ENCODE results near the gene SLC45A1. TPM values are rescaled to one million over a fixed set of nuclear protein-coding genes. Genes with fewer than 3 reads are reported as not detected.
A peak's percentile ranks its signal among the peaks of the same experiment; 100 is the strongest.

The SLC45A1 gene
- total RNA-seq, 2 experiments from 2014 or later: 0.32 to 0.44 TPM

- H3K36me3 Mint-ChIP-seq (ENCODE audit: low read depth): no peaks in the 10 kb centered on the region
- POLR2A ChIA-PET: no interaction called here
- H3K4me3 Mint-ChIP-seq: no peak overlapping the region
- CTCF ChIA-PET: interaction anchor here (1.0 to 1.9 kb wide), 2 partner anchors 8 to 328 kb away, joined by 3 to 6 read pairs; no protein-coding TSS in a partner anchor
- no peak overlapping the region for H3K27ac Mint-ChIP-seq
- no peaks in the 10 kb centered on the region for H3K4me1 Mint-ChIP-seq
- DNase-seq: no peak
- H3K27me3 Mint-ChIP-seq: no peaks in the 10 kb centered on the region
- no peaks in the 10 kb centered on the region for H3K9me3 Mint-ChIP-seq
Measured at GRCh38 chr1:8343464-8344001, 25.6 kb downstream of the SLC45A1 start.

GRCh38 chr1:8344893-8345507, 27.1 kb downstream of the SLC45A1 start:
- ChIA-PET POLR2A (no interaction called here), CTCF (interaction anchor here (1.9 kb wide), 1 partner anchor 330 kb away, joined by 6 read pairs; no protein-coding TSS in a partner anchor)
- H3K27me3 Mint-ChIP-seq: no peaks in the 10 kb centered on the region

GRCh38 chr1:8345621-8346415, 27.9 kb downstream of the SLC45A1 start:
- H3K27me3 Mint-ChIP-seq: no peaks in the 10 kb centered on the region
- H3K9me3 Mint-ChIP-seq: no peaks in the 10 kb centered on the region
- no peaks in the 10 kb centered on the region for H3K36me3 Mint-ChIP-seq (ENCODE audit: low read depth)
- H3K4me1 Mint-ChIP-seq: peaks cover 2% of the 10 kb centered on the region
- ChIA-PET POLR2A (no interaction called here), CTCF (interaction anchor here (1.2 to 1.7 kb wide), 2 partner anchors 315 to 331 kb away, joined by 3 to 7 read pairs; no protein-coding TSS in a partner anchor)
- no peak overlapping the region for H3K27ac Mint-ChIP-seq
- no peak overlapping the region for H3K4me3 Mint-ChIP-seq
- no peak for DNase-seq

More at GRCh38 chr1:8344893-8345507, 27.1 kb downstream of the SLC45A1 start:
- H3K9me3 Mint-ChIP-seq: no peaks in the 10 kb centered on the region
- H3K27ac Mint-ChIP-seq: no peak overlapping the region
- no peaks in the 10 kb centered on the region for H3K36me3 Mint-ChIP-seq (ENCODE audit: low read depth)
- H3K4me1 Mint-ChIP-seq: peaks cover 2% of the 10 kb centered on the region
- DNase-seq: no peak
- no peak overlapping the region for H3K4me3 Mint-ChIP-seq

GRCh38 chr1:8347635-8348034, 29.7 kb downstream of the SLC45A1 start:
- Mint-ChIP-seq H3K27me3 (no peaks in the 10 kb centered on the region), H3K9me3 (no peaks in the 10 kb centered on the region), H3K4me1 (peaks cover 2% of the 10 kb centered on the region), H3K4me3 (no peak overlapping the region), H3K27ac (no peak overlapping the region), H3K36me3 (ENCODE audit: low read depth) (no peaks in the 10 kb centered on the region)
- CTCF ChIA-PET: interaction anchor here (1.7 kb wide), 1 partner anchor 333 kb away, joined by 7 read pairs; no protein-coding TSS in a partner anchor
- no peak for DNase-seq
- POLR2A ChIA-PET: no interaction called here

GRCh38 chr1:8348047-8348776, 30.3 kb downstream of the SLC45A1 start:
- no peak for DNase-seq
- H3K27me3 Mint-ChIP-seq: no peaks in the 10 kb centered on the region
- H3K36me3 Mint-ChIP-seq (ENCODE audit: low read depth): peaks cover 1% of the 10 kb centered on the region
- CTCF ChIA-PET: interaction anchor here (0.6 to 2.9 kb wide), 7 partner anchors 10 to 623 kb away, joined by 3 to 10 read pairs (median 4); no protein-coding TSS in a partner anchor
- peaks cover 2% of the 10 kb centered on the region for H3K4me1 Mint-ChIP-seq
- no peaks in the 10 kb centered on the region for H3K9me3 Mint-ChIP-seq
- POLR2A ChIA-PET: no interaction called here
- no peak overlapping the region for H3K4me3 Mint-ChIP-seq
- no peak overlapping the region for H3K27ac Mint-ChIP-seq

- Mint-ChIP-seq H3K4me3 (no peak overlapping the region), H3K4me1 (peaks cover 2% of the 10 kb centered on the region), H3K27me3 (no peaks in the 10 kb centered on the region), H3K27ac (no peak overlapping the region), H3K9me3 (no peaks in the 10 kb centered on the region), H3K36me3 (ENCODE audit: low read depth) (peaks cover 2% of the 10 kb centered on the region)
- CTCF ChIA-PET: interaction anchor here (0.6 to 2.9 kb wide), 11 partner anchors 10 to 622 kb away, joined by 3 to 10 read pairs (median 4); no protein-coding TSS in a partner anchor
- POLR2A ChIA-PET: no interaction called here
- peak; percentile 73 for DNase-seq
Measured at GRCh38 chr1:8348777-8349472, 31.0 kb downstream of the SLC45A1 start.

- POLR2A ChIA-PET: no interaction called here
- no peaks in the 10 kb centered on the region for H3K27me3 Mint-ChIP-seq
Measured at GRCh38 chr1:8349473-8349865, 31.6 kb downstream of the SLC45A1 start.

GRCh38 chr1:8349961-8350360, 32.0 kb downstream of the SLC45A1 start:
- no peak for DNase-seq
- Mint-ChIP-seq H3K9me3 (no peaks in the 10 kb centered on the region), H3K4me3 (no peak overlapping the region), H3K36me3 (ENCODE audit: low read depth) (peaks cover 6% of the 10 kb centered on the region), H3K4me1 (peaks cover 2% of the 10 kb centered on the region), H3K27me3 (no peaks in the 10 kb centered on the region), H3K27ac (no peak overlapping the region)
- CTCF ChIA-PET: interaction anchor here (0.5 to 2.9 kb wide), 10 partner anchors 9 to 374 kb away, joined by 3 to 10 read pairs (median 4); no protein-coding TSS in a partner anchor
- POLR2A ChIA-PET: interaction anchor here (0.6 kb wide), 1 partner anchor 380 kb away, joined by 4 read pairs; no protein-coding TSS in a partner anchor

More at GRCh38 chr1:8349473-8349865, 31.6 kb downstream of the SLC45A1 start:
- CTCF ChIA-PET: interaction anchor here (0.6 to 2.9 kb wide), 11 partner anchors 9 to 365 kb away, joined by 3 to 10 read pairs (median 4); no protein-coding TSS in a partner anchor
- Mint-ChIP-seq H3K36me3 (ENCODE audit: low read depth) (peaks cover 4% of the 10 kb centered on the region), H3K4me3 (no peak overlapping the region), H3K27ac (no peak overlapping the region), H3K9me3 (no peaks in the 10 kb centered on the region), H3K4me1 (peaks cover 2% of the 10 kb centered on the region)
- no peak for DNase-seq

- Mint-ChIP-seq H3K27ac (peak overlapping the region; percentile 17), H3K36me3 (ENCODE audit: low read depth) (peaks cover 8% of the 10 kb centered on the region), H3K4me3 (no peak overlapping the region), H3K9me3 (no peaks in the 10 kb centered on the region), H3K27me3 (no peaks in the 10 kb centered on the region), H3K4me1 (peaks cover 2% of the 10 kb centered on the region)
- no peak for DNase-seq
- ChIA-PET CTCF (interaction anchor here (0.6 to 2.9 kb wide), 6 partner anchors 37 to 624 kb away, joined by 3 to 10 read pairs (median 4); no protein-coding TSS in a partner anchor), POLR2A (interaction anchor here (0.6 kb wide), 1 partner anchor 796 kb away, joined by 5 read pairs; no protein-coding TSS in a partner anchor)
Measured at GRCh38 chr1:8350914-8351684, 33.2 kb downstream of the SLC45A1 start.

GRCh38 chr1:8351693-8352470, 34.0 kb downstream of the SLC45A1 start:
- Mint-ChIP-seq H3K4me1 (peaks cover 2% of the 10 kb centered on the region), H3K27me3 (no peaks in the 10 kb centered on the region), H3K36me3 (ENCODE audit: low read depth) (peaks cover 12% of the 10 kb centered on the region), H3K27ac (no peak overlapping the region), H3K9me3 (no peaks in the 10 kb centered on the region), H3K4me3 (no peak overlapping the region)
- DNase-seq: no peak
- POLR2A ChIA-PET: interaction anchor here (0.6 kb wide), 1 partner anchor 795 kb away, joined by 5 read pairs; no protein-coding TSS in a partner anchor
- CTCF ChIA-PET: interaction anchor here (0.6 to 1.0 kb wide), 2 partner anchors 122 to 625 kb away, joined by 3 to 5 read pairs; no protein-coding TSS in a partner anchor

GRCh38 chr1:8352471-8352845, 34.5 kb downstream of the SLC45A1 start:
- Mint-ChIP-seq H3K9me3 (no peaks in the 10 kb centered on the region), H3K36me3 (ENCODE audit: low read depth) (peaks cover 14% of the 10 kb centered on the region), H3K4me3 (no peak overlapping the region), H3K27ac (no peak overlapping the region), H3K4me1 (peaks cover 2% of the 10 kb centered on the region), H3K27me3 (no peaks in the 10 kb centered on the region)
- POLR2A ChIA-PET: no interaction called here
- CTCF ChIA-PET: no interaction called here
- DNase-seq: no peak
